A549 (cell line): ENCODE results near the gene PRDX5.

ENCODE experiments used
- MAFK ChIP-seq: fragments of 450-650 bp; IDR thresholded peaks from 2 replicates; pipeline ENCODE4 v1.6.1; 2014; ENCODE audit not compliant: partially characterized antibody
- POLR2A ChIP-seq: IDR thresholded peaks from 2 replicates; pipeline ENCODE4 v1.6.1; 2012; ENCODE audit warnings: mild to moderate bottlenecking, low read length
- POLR2AphosphoS2 ChIP-seq: conservative IDR thresholded peaks from 2 replicates; pipeline ENCODE4 v1.6.1; 2012; ENCODE audit warnings: low read length, improper control_type of control experiment, inconsistent platforms
- TF ChIP-seq, protein P1 (sequence below): fragments of >200 bp; sonication (Bioruptor Twin); formaldehyde crosslinking; IDR thresholded peaks from 3 replicates; pipeline ENCODE4 v1.5.1; 2016

DNA sequence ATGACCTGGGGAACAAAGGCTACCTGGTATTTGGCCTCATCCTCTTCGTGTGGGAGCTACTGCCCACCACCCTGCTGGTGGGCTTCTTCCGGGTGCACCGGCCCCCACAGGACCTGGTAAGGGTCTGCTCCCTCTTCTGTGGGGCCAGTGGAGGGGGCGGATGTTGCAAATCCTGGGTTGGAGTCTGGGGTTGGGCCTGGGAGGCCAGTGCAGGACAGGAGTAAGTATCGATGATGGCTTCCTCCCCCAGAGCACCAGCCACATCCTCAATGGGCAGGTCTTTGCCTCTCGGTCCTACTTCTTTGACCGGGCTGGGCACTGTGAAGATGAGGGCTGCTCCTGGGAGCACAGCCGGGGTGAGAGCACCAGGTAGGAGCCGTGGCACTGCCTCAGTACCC, 29.6 kb upstream of the PRDX5 start:
- TF ChIP-seq POLR2AphosphoS2 = no peak
- TF ChIP-seq, protein P1, sequence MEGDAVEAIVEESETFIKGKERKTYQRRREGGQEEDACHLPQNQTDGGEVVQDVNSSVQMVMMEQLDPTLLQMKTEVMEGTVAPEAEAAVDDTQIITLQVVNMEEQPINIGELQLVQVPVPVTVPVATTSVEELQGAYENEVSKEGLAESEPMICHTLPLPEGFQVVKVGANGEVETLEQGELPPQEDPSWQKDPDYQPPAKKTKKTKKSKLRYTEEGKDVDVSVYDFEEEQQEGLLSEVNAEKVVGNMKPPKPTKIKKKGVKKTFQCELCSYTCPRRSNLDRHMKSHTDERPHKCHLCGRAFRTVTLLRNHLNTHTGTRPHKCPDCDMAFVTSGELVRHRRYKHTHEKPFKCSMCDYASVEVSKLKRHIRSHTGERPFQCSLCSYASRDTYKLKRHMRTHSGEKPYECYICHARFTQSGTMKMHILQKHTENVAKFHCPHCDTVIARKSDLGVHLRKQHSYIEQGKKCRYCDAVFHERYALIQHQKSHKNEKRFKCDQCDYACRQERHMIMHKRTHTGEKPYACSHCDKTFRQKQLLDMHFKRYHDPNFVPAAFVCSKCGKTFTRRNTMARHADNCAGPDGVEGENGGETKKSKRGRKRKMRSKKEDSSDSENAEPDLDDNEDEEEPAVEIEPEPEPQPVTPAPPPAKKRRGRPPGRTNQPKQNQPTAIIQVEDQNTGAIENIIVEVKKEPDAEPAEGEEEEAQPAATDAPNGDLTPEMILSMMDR = no peak
- TF ChIP-seq POLR2A = no peak
- no peak for TF ChIP-seq MAFK
